GM21825 (cell line): ENCODE results near the gene ITPKB.
"Not testable (repeated sequence)": the region's sequence is repeated elsewhere in the genome, so short reads cannot be mapped to it uniquely, and the experiment has no call there.

Source experiments
- ATAC-seq: cut with Tn5 transposase; IDR thresholded peaks from one replicate; pipeline ENCODE4 v1.9.1; 2021; ENCODE audit warnings: mild to moderate bottlenecking, moderate library complexity; ENCODE audit not compliant: unreplicated experiment

The ITPKB gene

GRCh38 chr1:226738995-226739695, at the start of gene ITPKB:
Gene ITPKB, minus strand, starts transcription at chr1:226739282. Its CDS starts 1,824 bp downstream, at chr1:226737458.
- ATAC-seq = no peak

GRCh38 chr1:226787638-226788037, 48.6 kb upstream of the ITPKB start:
- ATAC-seq = no peak

GRCh38 chr1:226787071-226787470, 48.0 kb upstream of the ITPKB start:
- no peak for ATAC-seq

GRCh38 chr1:226786550-226786949, 47.5 kb upstream of the ITPKB start:
- ATAC-seq = peak; percentile 79

- ATAC-seq = no peak
Observed at GRCh38 chr1:226785805-226786204, 46.7 kb upstream of the ITPKB start.

GRCh38 chr1:226784081-226785049, 45.3 kb upstream of the ITPKB start:
- no peak for ATAC-seq

- ATAC-seq = no peak
Observed at GRCh38 chr1:226782845-226783601, 43.9 kb upstream of the ITPKB start.

- ATAC-seq = no peak
Observed at GRCh38 chr1:226781937-226782609, 43.0 kb upstream of the ITPKB start.

GRCh38 chr1:226779561-226779960, 40.5 kb upstream of the ITPKB start:
- no peak for ATAC-seq

- ATAC-seq = no peak
Observed at GRCh38 chr1:226778657-226779058, 39.6 kb upstream of the ITPKB start.

GRCh38 chr1:226776975-226777374, 37.9 kb upstream of the ITPKB start:
- ATAC-seq = no peak

- no peak for ATAC-seq
Observed at GRCh38 chr1:226776066-226776465, 37.0 kb upstream of the ITPKB start.

GRCh38 chr1:226772446-226773139, 33.5 kb upstream of the ITPKB start:
- peak; percentile 81 for ATAC-seq

- ATAC-seq = not testable (repeated sequence)
Observed at GRCh38 chr1:226767170-226767569, 28.1 kb upstream of the ITPKB start.

GRCh38 chr1:226766565-226766964, 27.5 kb upstream of the ITPKB start:
- no peak for ATAC-seq

GRCh38 chr1:226764533-226764932, 25.5 kb upstream of the ITPKB start:
- peak; percentile 83 for ATAC-seq

- no peak for ATAC-seq
Observed at GRCh38 chr1:226763905-226764264, 24.8 kb upstream of the ITPKB start.

GRCh38 chr1:226762988-226763904, 24.2 kb upstream of the ITPKB start:
- ATAC-seq = no peak

- no peak for ATAC-seq
Observed at GRCh38 chr1:226762055-226762454, 23.0 kb upstream of the ITPKB start.
